Loucy (cell line): ENCODE results near the gene TRIM3.
A peak's percentile ranks its signal among the peaks of the same experiment; 100 is the strongest.

Experiments
- H2AFZ ChIP-seq: fragments of 200-600 bp; sonication (generic); 2 replicates; pipeline ENCODE4 v1.6.0; 2016; ENCODE audit warnings: antibody characterized with exemption, mild to moderate bottlenecking, low read length, moderate library complexity
- H3F3A ChIP-seq: fragments of 200-600 bp; 2 replicates; pipeline ENCODE4 v1.6.0; 2016; ENCODE audit warnings: antibody characterized with exemption, low read depth, mild to moderate bottlenecking
- H3K27me3 ChIP-seq: fragments of 200-600 bp; sonication (generic); 2 replicates; pipeline ENCODE4 v1.6.1; 2014; ENCODE audit warnings: low read length, mild to moderate bottlenecking; ENCODE audit not compliant: insufficient read depth, poor library complexity, severe bottlenecking
- H3K36me3 ChIP-seq: fragments of 200-600 bp; sonication (generic); 2 replicates; pipeline ENCODE4 v1.6.1; 2016; ENCODE audit warnings: low read length; ENCODE audit not compliant: insufficient read depth
- H3K4me1 ChIP-seq: fragments of 200-600 bp; sonication (generic); 2 replicates; pipeline ENCODE4 v1.5.1; 2014; ENCODE audit warnings: low read length, mild to moderate bottlenecking; ENCODE audit not compliant: insufficient read depth, poor library complexity, severe bottlenecking
- H3K4me2 ChIP-seq: fragments of 200-600 bp; sonication (generic); 2 replicates; pipeline ENCODE4 v1.6.0; 2014; ENCODE audit warnings: antibody characterized with exemption, low read length, low read depth, mild to moderate bottlenecking; ENCODE audit not compliant: poor library complexity, severe bottlenecking
- H3K4me3 ChIP-seq: fragments of 200-600 bp; sonication (generic); 2 replicates; pipeline ENCODE4 v1.5.1; 2014; ENCODE audit warnings: low read length, mild to moderate bottlenecking, mixed read lengths; ENCODE audit not compliant: poor library complexity, severe bottlenecking
- H3K79me2 ChIP-seq: fragments of 200-600 bp; sonication (generic); 2 replicates; pipeline ENCODE4 v1.6.1; 2014; ENCODE audit warnings: low read length; ENCODE audit not compliant: insufficient read depth
- H3K9ac ChIP-seq: fragments of 200-600 bp; sonication (generic); 2 replicates; pipeline ENCODE4 v1.6.0; 2014; ENCODE audit warnings: mild to moderate bottlenecking, low read depth, low read length, moderate library complexity; ENCODE audit not compliant: poor library complexity, severe bottlenecking
- H3K9me2 ChIP-seq: fragments of 200-600 bp; sonication (generic); replicated peaks from 2 replicates; pipeline ENCODE4 v1.6.1; 2016; ENCODE audit warnings: low read depth, low read length, mixed read lengths
- H3K9me3 ChIP-seq: fragments of 200-600 bp; sonication (generic); 2 replicates; pipeline ENCODE4 v1.6.1; 2014; ENCODE audit warnings: mild to moderate bottlenecking, antibody characterized with exemption, low read length, low read depth; ENCODE audit not compliant: insufficient read depth
- H4K20me1 ChIP-seq: fragments of 200-600 bp; sonication (generic); 2 replicates; pipeline ENCODE4 v1.6.0; 2014; ENCODE audit warnings: antibody characterized with exemption, low read length, mild to moderate bottlenecking; ENCODE audit not compliant: insufficient read depth, poor library complexity, severe bottlenecking
- EZH2phosphoT487 ChIP-seq: fragments of 200-600 bp; IDR thresholded peaks from 2 replicates; pipeline ENCODE4 v1.6.1; 2018; ENCODE audit warnings: antibody characterized with exemption, mild to moderate bottlenecking, moderate library complexity, borderline replicate concordance
- TF ChIP-seq, protein P1 (sequence below): fragments of 200-600 bp; sonication (generic); conservative IDR thresholded peaks from 2 replicates; pipeline ENCODE4 v1.5.1; 2014; ENCODE audit warnings: mild to moderate bottlenecking, antibody characterized with exemption, low read length

The TRIM3 gene

DNA sequence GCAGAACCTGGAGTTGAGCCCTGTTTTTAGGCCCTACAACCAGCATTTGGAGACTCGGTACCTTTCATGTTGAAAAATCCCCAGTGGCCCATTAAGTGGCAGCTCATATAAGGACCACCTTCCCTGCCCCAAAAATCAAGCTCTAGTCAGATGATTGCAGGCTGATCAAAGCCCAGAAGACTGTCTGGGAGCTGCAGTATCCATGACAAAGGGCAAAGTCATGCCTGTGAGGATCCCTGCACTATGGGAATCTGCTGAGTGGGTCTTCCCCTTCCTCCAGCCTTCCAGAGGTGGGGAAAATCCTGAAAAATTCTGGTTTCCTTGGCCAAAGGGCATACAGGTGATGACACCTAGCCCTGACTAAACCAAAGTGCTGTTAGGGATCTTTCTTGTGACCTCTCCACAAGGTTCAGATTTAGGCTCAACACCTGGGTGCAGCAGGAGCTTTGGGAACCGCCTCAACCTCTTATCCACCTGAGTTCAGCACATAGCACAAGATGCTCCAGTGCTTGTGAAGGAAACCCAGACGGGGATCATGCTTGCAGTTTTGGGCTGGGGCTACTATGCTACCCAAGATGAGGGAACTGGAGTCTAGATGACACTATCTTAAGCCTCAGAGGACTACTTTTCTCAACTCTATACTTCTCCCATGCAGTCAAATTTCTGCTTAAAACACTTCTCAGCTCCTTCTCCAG, 1.2 kb upstream of the TRIM3 start:
- no peaks in the 10 kb centered on the region for H3K27me3 ChIP-seq
- H3K9me3 ChIP-seq: no peaks in the 10 kb centered on the region
- H3K9ac ChIP-seq: no peak overlapping the region
- no peak overlapping the region for H2AFZ ChIP-seq
- H3K4me3 ChIP-seq: no peak overlapping the region
- no peaks in the 10 kb centered on the region; the same call in 1 of the 2 replicates for H3K36me3 ChIP-seq
- H3K4me2 ChIP-seq: no peak overlapping the region
- TF ChIP-seq EZH2phosphoT487: no peak
- TF ChIP-seq, protein P1, sequence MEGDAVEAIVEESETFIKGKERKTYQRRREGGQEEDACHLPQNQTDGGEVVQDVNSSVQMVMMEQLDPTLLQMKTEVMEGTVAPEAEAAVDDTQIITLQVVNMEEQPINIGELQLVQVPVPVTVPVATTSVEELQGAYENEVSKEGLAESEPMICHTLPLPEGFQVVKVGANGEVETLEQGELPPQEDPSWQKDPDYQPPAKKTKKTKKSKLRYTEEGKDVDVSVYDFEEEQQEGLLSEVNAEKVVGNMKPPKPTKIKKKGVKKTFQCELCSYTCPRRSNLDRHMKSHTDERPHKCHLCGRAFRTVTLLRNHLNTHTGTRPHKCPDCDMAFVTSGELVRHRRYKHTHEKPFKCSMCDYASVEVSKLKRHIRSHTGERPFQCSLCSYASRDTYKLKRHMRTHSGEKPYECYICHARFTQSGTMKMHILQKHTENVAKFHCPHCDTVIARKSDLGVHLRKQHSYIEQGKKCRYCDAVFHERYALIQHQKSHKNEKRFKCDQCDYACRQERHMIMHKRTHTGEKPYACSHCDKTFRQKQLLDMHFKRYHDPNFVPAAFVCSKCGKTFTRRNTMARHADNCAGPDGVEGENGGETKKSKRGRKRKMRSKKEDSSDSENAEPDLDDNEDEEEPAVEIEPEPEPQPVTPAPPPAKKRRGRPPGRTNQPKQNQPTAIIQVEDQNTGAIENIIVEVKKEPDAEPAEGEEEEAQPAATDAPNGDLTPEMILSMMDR: no peak
- no peaks in the 10 kb centered on the region for H3K9me2 ChIP-seq
- peaks cover 15% of the 10 kb centered on the region; the same call in 1 of the 2 replicates for H3F3A ChIP-seq
- H3K4me1 ChIP-seq: peaks cover 32% of the 10 kb centered on the region
- peaks cover 7% of the 10 kb centered on the region for H4K20me1 ChIP-seq
- peaks cover 16% of the 10 kb centered on the region for H3K79me2 ChIP-seq

DNA sequence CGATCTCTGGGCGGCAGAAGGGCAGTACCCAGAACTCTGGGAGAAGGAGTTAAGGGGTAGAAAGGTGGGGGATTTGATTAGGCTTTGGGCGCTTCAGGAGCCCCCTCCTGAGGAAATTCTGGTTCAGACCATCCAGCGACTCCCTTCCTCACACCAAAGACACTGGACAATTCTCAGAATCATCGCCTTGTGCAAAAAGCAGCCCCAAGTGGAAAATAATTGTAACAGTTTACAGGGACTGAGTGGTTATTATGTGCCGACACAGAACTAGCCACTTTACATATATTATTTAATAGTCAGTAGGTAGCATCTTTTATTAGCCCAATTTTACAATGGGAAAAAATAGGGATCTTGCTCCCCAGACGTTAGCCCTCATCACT, 662 bp upstream of the TRIM3 start:
- Histone ChIP-seq H3K9me3 (no peaks in the 10 kb centered on the region), H3K36me3 (no peaks in the 10 kb centered on the region; the same call in 1 of the 2 replicates), H3K27me3 (no peaks in the 10 kb centered on the region), H3K79me2 (peaks cover 11% of the 10 kb centered on the region; the same call in 1 of the 2 replicates), H3K9me2 (no peaks in the 10 kb centered on the region), H3K4me3 (no peak overlapping the region), H4K20me1 (peaks cover 1% of the 10 kb centered on the region), H3K4me2 (no peak overlapping the region), H2AFZ (no peak overlapping the region), H3K9ac (no peak overlapping the region), H3K4me1 (peaks cover 35% of the 10 kb centered on the region), H3F3A (peaks cover 15% of the 10 kb centered on the region; the same call in 1 of the 2 replicates)
- TF ChIP-seq EZH2phosphoT487: no peak
- TF ChIP-seq, protein P1: no peak

GRCh38 chr11:6472934-6473333, 807 bp downstream of the TRIM3 start:
- Histone ChIP-seq H3F3A (peaks cover 15% of the 10 kb centered on the region; the same call in 1 of the 2 replicates), H3K27me3 (no peaks in the 10 kb centered on the region), H3K36me3 (no peaks in the 10 kb centered on the region; the same call in 1 of the 2 replicates), H3K4me2 (peak overlapping the region; percentile 77), H3K4me3 (peak overlapping the region; percentile 90), H3K9me3 (no peaks in the 10 kb centered on the region), H3K9ac (peak overlapping the region; percentile 74), H3K9me2 (no peaks in the 10 kb centered on the region), H3K79me2 (peaks cover 6% of the 10 kb centered on the region; the same call in 1 of the 2 replicates), H2AFZ (no peak overlapping the region), H3K4me1 (peaks cover 44% of the 10 kb centered on the region), H4K20me1 (no peaks in the 10 kb centered on the region)
- TF ChIP-seq, protein P1: no peak
- no peak for TF ChIP-seq EZH2phosphoT487
